Fibroblast of peridontal ligament (primary cell): Measurements from ENCODE around the gene NAB2.
"Not testable (repeated sequence)": the region's sequence is repeated elsewhere in the genome, so short reads cannot be mapped to it uniquely, and the experiment has no call there.

Experiments
- DNase-seq: peaks from one replicate; pipeline ENCODE4 v3.0.0-alpha.2; 2010; ENCODE audit errors: extremely low read depth

The NAB2 gene

GRCh38 chr12:57088354-57089270 lies at the start of gene NAB2:
Gene NAB2 (plus strand): TSS chr12:57089114. CDS start chr12:57089272, 158 bp downstream.
- DNase-seq, result peak; percentile 94

- DNase-seq, result no peak
Measured at GRCh38 chr12:57040211-57040610, 48.7 kb upstream of the NAB2 start.

- no peak for DNase-seq
Measured at GRCh38 chr12:57040750-57041149, 48.2 kb upstream of the NAB2 start.

- no peak for DNase-seq
Measured at GRCh38 chr12:57042695-57043094, 46.2 kb upstream of the NAB2 start.

- DNase-seq, result no peak
Measured at GRCh38 chr12:57044468-57044867, 44.4 kb upstream of the NAB2 start.

GRCh38 chr12:57044889-57045288 lies 44.0 kb upstream of the NAB2 start:
- no peak for DNase-seq

- no peak for DNase-seq
Measured at GRCh38 chr12:57046086-57046791, 42.7 kb upstream of the NAB2 start.

GRCh38 chr12:57046947-57047890 lies 41.7 kb upstream of the NAB2 start:
- no peak for DNase-seq

- no peak for DNase-seq
Measured at GRCh38 chr12:57047981-57048380, 40.9 kb upstream of the NAB2 start.

GRCh38 chr12:57048423-57049118 lies 40.3 kb upstream of the NAB2 start:
- no peak for DNase-seq

- no peak for DNase-seq
Measured at GRCh38 chr12:57049119-57049446, 39.8 kb upstream of the NAB2 start.

- DNase-seq, result no peak
Measured at GRCh38 chr12:57049890-57050289, 39.0 kb upstream of the NAB2 start, which contains the start of gene MYO1A. Gene MYO1A (minus strand): TSS chr12:57050129. CDS start chr12:57048323, 1,806 bp downstream.

- DNase-seq, result no peak
Measured at GRCh38 chr12:57051011-57051410, 37.9 kb upstream of the NAB2 start.

GRCh38 chr12:57053146-57053545 lies 35.8 kb upstream of the NAB2 start:
- not testable (repeated sequence) for DNase-seq

GRCh38 chr12:57053901-57054300 lies 35.0 kb upstream of the NAB2 start:
- DNase-seq, result not testable (repeated sequence)

GRCh38 chr12:57055824-57056223 lies 33.1 kb upstream of the NAB2 start:
- no peak for DNase-seq

- DNase-seq, result no peak
Measured at GRCh38 chr12:57057067-57057751, 31.7 kb upstream of the NAB2 start.

GRCh38 chr12:57058454-57058853 lies 30.5 kb upstream of the NAB2 start:
- DNase-seq, result no peak

- DNase-seq, result peak; percentile 66
Measured at GRCh38 chr12:57063991-57064685, 24.8 kb upstream of the NAB2 start.

- no peak for DNase-seq
Measured at GRCh38 chr12:57066245-57066644, 22.7 kb upstream of the NAB2 start.
